ENCODE results near the gene OAS3.
A peak's percentile ranks its signal among the peaks of the same experiment; 100 is the strongest.

Gene OAS3

DNA sequence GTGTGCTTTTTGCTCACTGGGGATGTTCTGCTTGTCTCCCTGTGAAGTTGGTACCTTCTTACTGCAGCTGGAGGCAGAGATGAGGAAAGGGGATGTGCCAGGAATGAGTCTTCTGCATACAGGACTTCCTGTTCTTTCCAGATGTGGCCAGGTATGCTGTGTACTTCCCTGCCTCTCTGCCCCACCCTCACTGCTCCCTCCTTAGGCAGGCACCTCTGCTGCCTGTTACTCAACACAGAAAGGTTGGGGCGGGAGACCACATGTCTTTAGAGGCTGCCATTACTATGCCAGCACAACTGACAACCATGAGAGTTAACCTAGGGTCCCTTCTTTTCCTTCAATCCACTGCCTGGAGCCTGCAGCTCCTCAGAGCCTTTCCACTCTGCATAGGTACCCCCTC lies 2.0 kb upstream of the OAS3 start:
- no peak overlapping the region for H3K27ac ChIP-seq (ENCODE audit: low read depth, low read length)
- H3K4me1 ChIP-seq (ENCODE audit: control insufficient read depth, low read length) = peaks cover 32% of the 10 kb centered on the region
- no peak overlapping the region for H3K4me2 ChIP-seq (ENCODE audit: low read length)
- no peaks in the 10 kb centered on the region for H4K20me1 ChIP-seq (ENCODE audit: control insufficient read depth, insufficient read depth, low read depth, low read length)
- H3K9me3 ChIP-seq (ENCODE audit: control insufficient read depth, insufficient read depth, low read length) = no peaks in the 10 kb centered on the region
- H3K9me2 ChIP-seq (replicated peaks; ENCODE audit: control insufficient read depth, low read length) = no peaks in the 10 kb centered on the region
- peaks cover 18% of the 10 kb centered on the region for H3F3A ChIP-seq (ENCODE audit: control insufficient read depth, insufficient read depth)
- no peaks in the 10 kb centered on the region for H3K79me2 ChIP-seq (ENCODE audit: control insufficient read depth, low read length)
- no peak overlapping the region for H3K4me3 ChIP-seq (ENCODE audit: low read length)
- no peaks in the 10 kb centered on the region for H3K27me3 ChIP-seq (ENCODE audit: control insufficient read depth, low read length)
- no peaks in the 10 kb centered on the region for H3K36me3 ChIP-seq (ENCODE audit: control insufficient read depth, low read length)
- TF ChIP-seq EZH2phosphoT487 (IDR thresholded peaks at IDR 0.05; ENCODE audit: borderline replicate concordance, low read length) = no peak
- TF ChIP-seq, protein P1, sequence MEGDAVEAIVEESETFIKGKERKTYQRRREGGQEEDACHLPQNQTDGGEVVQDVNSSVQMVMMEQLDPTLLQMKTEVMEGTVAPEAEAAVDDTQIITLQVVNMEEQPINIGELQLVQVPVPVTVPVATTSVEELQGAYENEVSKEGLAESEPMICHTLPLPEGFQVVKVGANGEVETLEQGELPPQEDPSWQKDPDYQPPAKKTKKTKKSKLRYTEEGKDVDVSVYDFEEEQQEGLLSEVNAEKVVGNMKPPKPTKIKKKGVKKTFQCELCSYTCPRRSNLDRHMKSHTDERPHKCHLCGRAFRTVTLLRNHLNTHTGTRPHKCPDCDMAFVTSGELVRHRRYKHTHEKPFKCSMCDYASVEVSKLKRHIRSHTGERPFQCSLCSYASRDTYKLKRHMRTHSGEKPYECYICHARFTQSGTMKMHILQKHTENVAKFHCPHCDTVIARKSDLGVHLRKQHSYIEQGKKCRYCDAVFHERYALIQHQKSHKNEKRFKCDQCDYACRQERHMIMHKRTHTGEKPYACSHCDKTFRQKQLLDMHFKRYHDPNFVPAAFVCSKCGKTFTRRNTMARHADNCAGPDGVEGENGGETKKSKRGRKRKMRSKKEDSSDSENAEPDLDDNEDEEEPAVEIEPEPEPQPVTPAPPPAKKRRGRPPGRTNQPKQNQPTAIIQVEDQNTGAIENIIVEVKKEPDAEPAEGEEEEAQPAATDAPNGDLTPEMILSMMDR (IDR thresholded peaks at IDR 0.05; ENCODE audit: low read depth, low read length, poor library complexity, severe bottlenecking) = no peak

DNA sequence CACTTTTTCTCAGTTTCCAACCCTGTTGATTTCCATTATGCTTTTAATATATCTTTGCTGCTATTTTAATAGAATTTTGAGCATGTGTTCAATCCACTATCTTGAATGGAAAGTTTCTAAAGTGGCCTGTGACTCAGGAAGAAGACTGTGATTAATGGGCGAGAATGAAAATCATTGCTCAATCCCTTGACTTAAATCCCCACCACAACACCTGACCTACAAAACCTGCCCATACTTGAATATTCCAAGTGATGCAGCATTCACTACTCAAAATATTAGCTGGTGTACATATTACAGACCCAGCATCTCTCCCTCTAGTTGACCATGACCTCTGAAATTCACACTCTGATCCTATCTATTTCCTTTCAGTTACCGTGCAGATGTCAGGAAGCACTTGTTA lies 1.3 kb upstream of the OAS3 start:
- Histone ChIP-seq H3K4me1 (ENCODE audit: control insufficient read depth, low read length) (peaks cover 32% of the 10 kb centered on the region), H3K27me3 (ENCODE audit: control insufficient read depth, low read length) (no peaks in the 10 kb centered on the region), H3K9me3 (ENCODE audit: control insufficient read depth, insufficient read depth, low read length) (no peaks in the 10 kb centered on the region), H3K27ac (ENCODE audit: low read depth, low read length) (no peak overlapping the region), H3K4me2 (ENCODE audit: low read length) (no peak overlapping the region), H3K4me3 (ENCODE audit: low read length) (no peak overlapping the region), H3K79me2 (ENCODE audit: control insufficient read depth, low read length) (no peaks in the 10 kb centered on the region), H4K20me1 (ENCODE audit: control insufficient read depth, insufficient read depth, low read depth, low read length) (no peaks in the 10 kb centered on the region), H3K36me3 (ENCODE audit: control insufficient read depth, low read length) (no peaks in the 10 kb centered on the region), H3F3A (ENCODE audit: control insufficient read depth, insufficient read depth) (peaks cover 18% of the 10 kb centered on the region), H3K9me2 (replicated peaks; ENCODE audit: control insufficient read depth, low read length) (no peaks in the 10 kb centered on the region)
- TF ChIP-seq, protein P1 (IDR thresholded peaks at IDR 0.05; ENCODE audit: low read depth, low read length, poor library complexity, severe bottlenecking) = no peak
- TF ChIP-seq EZH2phosphoT487 (IDR thresholded peaks at IDR 0.05; ENCODE audit: borderline replicate concordance, low read length) = no peak

DNA sequence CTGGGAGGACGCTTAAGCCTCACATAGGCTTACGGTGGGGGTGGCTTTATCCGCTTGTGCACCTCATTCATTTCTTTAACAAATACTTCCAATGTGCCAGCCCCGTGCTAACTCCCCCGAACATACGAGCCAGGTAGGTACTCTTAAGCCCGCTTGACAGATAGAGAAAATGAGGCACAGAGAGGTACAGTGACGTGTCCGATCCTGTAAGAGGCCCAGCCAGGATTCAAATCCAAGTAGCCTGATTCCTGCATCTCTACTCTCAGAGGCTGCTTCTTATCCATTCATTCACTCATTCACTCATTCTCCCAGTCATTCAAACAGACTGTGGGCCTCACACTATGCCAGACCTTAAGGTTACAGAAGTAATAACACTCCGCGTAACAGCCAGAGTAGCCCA lies 477 bp downstream of the OAS3 start:
- Histone ChIP-seq H3F3A (ENCODE audit: control insufficient read depth, insufficient read depth) (peaks cover 18% of the 10 kb centered on the region), H4K20me1 (ENCODE audit: control insufficient read depth, insufficient read depth, low read depth, low read length) (no peaks in the 10 kb centered on the region), H3K9me2 (replicated peaks; ENCODE audit: control insufficient read depth, low read length) (no peaks in the 10 kb centered on the region), H3K9me3 (ENCODE audit: control insufficient read depth, insufficient read depth, low read length) (no peaks in the 10 kb centered on the region), H3K36me3 (ENCODE audit: control insufficient read depth, low read length) (no peaks in the 10 kb centered on the region), H3K27ac (ENCODE audit: low read depth, low read length) (no peak overlapping the region), H3K79me2 (ENCODE audit: control insufficient read depth, low read length) (no peaks in the 10 kb centered on the region), H3K4me1 (ENCODE audit: control insufficient read depth, low read length) (peaks cover 32% of the 10 kb centered on the region), H3K4me2 (ENCODE audit: low read length) (peak overlapping the region; percentile 91), H3K4me3 (ENCODE audit: low read length) (peak overlapping the region; percentile 66), H3K27me3 (ENCODE audit: control insufficient read depth, low read length) (no peaks in the 10 kb centered on the region)
- TF ChIP-seq, protein P1 (IDR thresholded peaks at IDR 0.05; ENCODE audit: low read depth, low read length, poor library complexity, severe bottlenecking) = no peak
- no peak for TF ChIP-seq EZH2phosphoT487 (IDR thresholded peaks at IDR 0.05; ENCODE audit: borderline replicate concordance, low read length)

All from DOHH2 (cell line).